ENCODE data around the gene HOTAIR. TPM values are rescaled to one million over a fixed set of nuclear protein-coding genes. Genes with fewer than 3 reads are reported as not detected.

Gene HOTAIR
- total RNA-seq, 1 experiment from 2014 or later: 3.5 TPM

GRCh38 chr12:54009171-54010052 is 34.7 kb upstream of the HOTAIR start:
- Histone ChIP-seq H3K4me3 (ENCODE audit: low read length) (peak overlapping the region; percentile 78), H3K27me3 (ENCODE audit: low read length) (no peaks in the 10 kb centered on the region), H3F3A (ENCODE audit: low read length, unreplicated experiment) (no peaks in the 10 kb centered on the region), H2AFZ (ENCODE audit: low read length) (peak overlapping the region; percentile 94), H3K79me2 (ENCODE audit: low read length) (peaks cover 24% of the 10 kb centered on the region), H3K4me2 (ENCODE audit: low read length) (peak overlapping the region; percentile 99), H3K36me3 (ENCODE audit: low read depth, low read length) (no peaks in the 10 kb centered on the region), H3K9ac (ENCODE audit: low read length) (peak overlapping the region; percentile 75), H3K27ac (ENCODE audit: low read length) (no peak overlapping the region), H3K9me2 (replicated peaks; ENCODE audit: low read length) (no peaks in the 10 kb centered on the region), H3K9me3 (ENCODE audit: low read length) (no peaks in the 10 kb centered on the region), H3K4me1 (ENCODE audit: insufficient read depth, low read length) (peaks cover 48% of the 10 kb centered on the region), H4K20me1 (ENCODE audit: low read length) (no peaks in the 10 kb centered on the region)
- ATAC-seq (peak; percentile 57), DNase-seq (peak; percentile 46)
- CTCF ChIA-PET: interaction anchor here (0.6 to 1.2 kb wide), 21 partner anchors 8 to 748 kb away, joined by 3 to 45 read pairs (median 7); partner anchors contain the start of genes HOXC6 and SMUG1
- intact Hi-C loops (cut with micrococcal nuclease): no loop called here
- BruUV-seq (replicated peaks): TSS peak; percentile 49
- POLR2A ChIA-PET (ENCODE audit: unreplicated experiment): interaction anchor here (0.6 to 0.7 kb wide), 5 partner anchors 18 to 319 kb away, joined by 8 to 31 read pairs (median 14); partner anchors contain the start of gene HOXC6
- no peak for TF ChIP-seq EZH2phosphoT487 (IDR thresholded peaks at IDR 0.05; ENCODE audit: borderline replicate concordance, low read length)
- no peak for TF ChIP-seq EZH2 (IDR thresholded peaks at IDR 0.05; ENCODE audit: low read length, unreplicated experiment)
- TF ChIP-seq, protein P1, sequence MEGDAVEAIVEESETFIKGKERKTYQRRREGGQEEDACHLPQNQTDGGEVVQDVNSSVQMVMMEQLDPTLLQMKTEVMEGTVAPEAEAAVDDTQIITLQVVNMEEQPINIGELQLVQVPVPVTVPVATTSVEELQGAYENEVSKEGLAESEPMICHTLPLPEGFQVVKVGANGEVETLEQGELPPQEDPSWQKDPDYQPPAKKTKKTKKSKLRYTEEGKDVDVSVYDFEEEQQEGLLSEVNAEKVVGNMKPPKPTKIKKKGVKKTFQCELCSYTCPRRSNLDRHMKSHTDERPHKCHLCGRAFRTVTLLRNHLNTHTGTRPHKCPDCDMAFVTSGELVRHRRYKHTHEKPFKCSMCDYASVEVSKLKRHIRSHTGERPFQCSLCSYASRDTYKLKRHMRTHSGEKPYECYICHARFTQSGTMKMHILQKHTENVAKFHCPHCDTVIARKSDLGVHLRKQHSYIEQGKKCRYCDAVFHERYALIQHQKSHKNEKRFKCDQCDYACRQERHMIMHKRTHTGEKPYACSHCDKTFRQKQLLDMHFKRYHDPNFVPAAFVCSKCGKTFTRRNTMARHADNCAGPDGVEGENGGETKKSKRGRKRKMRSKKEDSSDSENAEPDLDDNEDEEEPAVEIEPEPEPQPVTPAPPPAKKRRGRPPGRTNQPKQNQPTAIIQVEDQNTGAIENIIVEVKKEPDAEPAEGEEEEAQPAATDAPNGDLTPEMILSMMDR (conservative IDR thresholded peaks at IDR 0.05; ENCODE audit: low read depth, low read length): no peak

DNA sequence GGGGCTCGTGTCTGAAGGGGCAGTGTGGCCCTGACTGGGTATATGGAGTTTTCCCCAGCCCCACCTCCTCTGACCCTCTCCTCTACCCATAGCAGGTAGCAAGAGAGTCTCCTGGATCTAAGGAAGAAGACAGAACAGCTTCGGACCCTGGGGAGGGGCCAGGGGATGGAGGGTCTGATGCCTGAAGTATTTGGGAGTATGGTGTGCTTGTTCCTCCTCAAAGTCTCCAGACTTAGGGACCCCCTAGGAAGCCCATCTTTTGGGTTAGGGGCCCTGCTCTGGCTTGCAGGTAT is 33.5 kb upstream of the HOTAIR start:
- H3K4me3 ChIP-seq (ENCODE audit: low read length): peak overlapping the region; percentile 78
- peak overlapping the region; percentile 47 for H3K4me2 ChIP-seq (ENCODE audit: low read length)
- H3K9me2 ChIP-seq (replicated peaks; ENCODE audit: low read length): no peaks in the 10 kb centered on the region
- no peaks in the 10 kb centered on the region for H4K20me1 ChIP-seq (ENCODE audit: low read length)
- TF ChIP-seq, protein P1 (conservative IDR thresholded peaks at IDR 0.05; ENCODE audit: low read depth, low read length): no peak
- TF ChIP-seq EZH2 (IDR thresholded peaks at IDR 0.05; ENCODE audit: low read length, unreplicated experiment) (no peak), EZH2phosphoT487 (IDR thresholded peaks at IDR 0.05; ENCODE audit: borderline replicate concordance, low read length) (no peak)
- BruUV-seq (replicated peaks): no TSS peak
- no peak overlapping the region for H3K27ac ChIP-seq (ENCODE audit: low read length)
- no peaks in the 10 kb centered on the region for H3F3A ChIP-seq (ENCODE audit: low read length, unreplicated experiment)
- H3K36me3 ChIP-seq (ENCODE audit: low read depth, low read length): no peaks in the 10 kb centered on the region
- no peak for ATAC-seq
- ChIA-PET CTCF (interaction anchor here (0.6 to 1.2 kb wide), 2 partner anchors 9 to 193 kb away, joined by 3 to 21 read pairs; no protein-coding TSS in a partner anchor), POLR2A (ENCODE audit: unreplicated experiment) (no interaction called here)
- no peaks in the 10 kb centered on the region for H3K9me3 ChIP-seq (ENCODE audit: low read length)
- H3K9ac ChIP-seq (ENCODE audit: low read length): no peak overlapping the region
- H3K27me3 ChIP-seq (ENCODE audit: low read length): no peaks in the 10 kb centered on the region
- H3K79me2 ChIP-seq (ENCODE audit: low read length): peaks cover 24% of the 10 kb centered on the region
- intact Hi-C loops (cut with micrococcal nuclease): no loop called here
- peaks cover 43% of the 10 kb centered on the region for H3K4me1 ChIP-seq (ENCODE audit: insufficient read depth, low read length)
- H2AFZ ChIP-seq (ENCODE audit: low read length): no peak overlapping the region
- no peak for DNase-seq

Data from PC-3 (cell line).